Upper lobe of right lung (tissue), 1 donor: ENCODE data around the gene TEAD1. TPM values are rescaled to one million over a fixed set of nuclear protein-coding genes. Genes with fewer than 3 reads are reported as not detected.

ENCODE experiments used
- ATAC-seq: fragments of 200-7000 bp; cut with Tn5 transposase; one replicate; pipeline ENCODE4 v1.9.1; 2020; ENCODE audit warnings: mild to moderate bottlenecking, moderate library complexity
- DNase-seq: peaks from one replicate; pipeline ENCODE4 v3.0.0-alpha.2; 2020
- H3K27ac ChIP-seq: fragments of 200-600 bp; one replicate; pipeline ENCODE4 v1.8.0; 2022
- H3K27me3 ChIP-seq: fragments of 200-600 bp; one replicate; pipeline ENCODE4 v1.8.0; 2022; ENCODE audit warnings: mild to moderate bottlenecking
- H3K36me3 ChIP-seq: fragments of 200-600 bp; one replicate; pipeline ENCODE4 v1.8.0; 2022
- H3K4me1 ChIP-seq: fragments of 200-600 bp; one replicate; pipeline ENCODE4 v1.8.0; 2022
- H3K4me3 ChIP-seq: fragments of 200-600 bp; one replicate; pipeline ENCODE4 v1.8.0; 2022; ENCODE audit warnings: mild to moderate bottlenecking
- H3K9me3 ChIP-seq: fragments of 200-600 bp; one replicate; pipeline ENCODE4 v1.8.0; 2022
- intact Hi-C: fragments of 100-400 bp; cut with DNase I; formaldehyde crosslinking; loops from one replicate; pipeline ENCODE4 v1.11.0; 2022
- total RNA-seq: library from RNA; stranded (reverse); fragmentation: NEBNext Ultra II Directional; extraction: Animal tissue kit (Norgen Biotek cat#: 25700); gene quantifications from one replicate; pipeline ENCODE4 v1.2.1, GENCODE V29; 2021
- TF ChIP-seq, protein P1 (sequence below): fragments of 200-600 bp; IDR thresholded peaks from one replicate; pipeline ENCODE4 v1.8.0; 2022; ENCODE audit warnings: antibody characterized with exemption
- donor health status: DM: no; HTN: yes; CAD: no; lungs with severe emphysema.

The TEAD1 gene
- total RNA-seq, 1 donor from 2014 or later, result 72.3 TPM

- ATAC-seq, result no peak
- TF ChIP-seq, protein P1, sequence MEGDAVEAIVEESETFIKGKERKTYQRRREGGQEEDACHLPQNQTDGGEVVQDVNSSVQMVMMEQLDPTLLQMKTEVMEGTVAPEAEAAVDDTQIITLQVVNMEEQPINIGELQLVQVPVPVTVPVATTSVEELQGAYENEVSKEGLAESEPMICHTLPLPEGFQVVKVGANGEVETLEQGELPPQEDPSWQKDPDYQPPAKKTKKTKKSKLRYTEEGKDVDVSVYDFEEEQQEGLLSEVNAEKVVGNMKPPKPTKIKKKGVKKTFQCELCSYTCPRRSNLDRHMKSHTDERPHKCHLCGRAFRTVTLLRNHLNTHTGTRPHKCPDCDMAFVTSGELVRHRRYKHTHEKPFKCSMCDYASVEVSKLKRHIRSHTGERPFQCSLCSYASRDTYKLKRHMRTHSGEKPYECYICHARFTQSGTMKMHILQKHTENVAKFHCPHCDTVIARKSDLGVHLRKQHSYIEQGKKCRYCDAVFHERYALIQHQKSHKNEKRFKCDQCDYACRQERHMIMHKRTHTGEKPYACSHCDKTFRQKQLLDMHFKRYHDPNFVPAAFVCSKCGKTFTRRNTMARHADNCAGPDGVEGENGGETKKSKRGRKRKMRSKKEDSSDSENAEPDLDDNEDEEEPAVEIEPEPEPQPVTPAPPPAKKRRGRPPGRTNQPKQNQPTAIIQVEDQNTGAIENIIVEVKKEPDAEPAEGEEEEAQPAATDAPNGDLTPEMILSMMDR, result no peak
- peaks cover 20% of the 10 kb centered on the region for H3K36me3 ChIP-seq
Measured at GRCh38 chr11:12885717-12886239, 211.6 kb downstream of the TEAD1 start.

GRCh38 chr11:12886508-12886907 is 212.3 kb downstream of the TEAD1 start:
- TF ChIP-seq, protein P1, result no peak
- intact Hi-C loops, result no loop called here

More at GRCh38 chr11:12885717-12886239, 211.6 kb downstream of the TEAD1 start:
- no peaks in the 10 kb centered on the region for H3K27me3 ChIP-seq
- no peak overlapping the region for H3K4me3 ChIP-seq
- H3K9me3 ChIP-seq, result no peaks in the 10 kb centered on the region
- DNase-seq, result no peak
- intact Hi-C loops, result no loop called here
- peaks cover 10% of the 10 kb centered on the region for H3K4me1 ChIP-seq
- no peak overlapping the region for H3K27ac ChIP-seq

DNA sequence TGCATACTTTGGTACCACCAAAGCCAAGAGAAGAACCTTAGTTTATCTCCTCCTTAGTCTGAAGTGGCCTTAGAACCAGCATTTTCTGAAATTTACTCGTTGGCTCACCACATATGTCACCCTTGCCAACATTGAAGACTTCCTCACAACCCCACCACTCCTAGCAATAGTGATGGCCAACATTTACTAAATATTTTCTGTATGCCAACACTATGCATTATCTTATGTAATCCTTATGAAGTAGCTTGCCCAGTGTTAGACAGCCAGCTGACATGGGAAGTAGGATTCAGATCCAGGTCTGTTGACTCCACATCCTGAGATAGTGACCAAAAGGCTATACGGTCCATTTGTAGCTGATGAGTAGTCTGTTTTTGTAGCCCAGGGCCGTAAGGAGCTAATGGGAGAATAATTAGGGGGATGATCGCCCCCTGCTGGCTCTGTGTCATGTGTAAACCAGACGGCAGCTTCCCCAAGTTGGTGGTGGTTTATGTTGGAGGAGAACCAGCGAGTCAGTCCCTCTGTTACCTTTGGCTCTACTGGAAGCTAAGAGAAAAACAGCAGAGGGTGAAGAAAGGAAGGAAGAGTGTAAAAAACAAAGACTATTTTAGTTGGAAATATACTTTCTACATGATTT is 214.4 kb downstream of the TEAD1 start:
- intact Hi-C loops, result no loop called here
- no peaks in the 10 kb centered on the region for H3K9me3 ChIP-seq
- no peak overlapping the region for H3K4me3 ChIP-seq
- H3K27ac ChIP-seq, result peak overlapping the region; percentile 15
- TF ChIP-seq, protein P1, result peak; percentile 74
- no peaks in the 10 kb centered on the region for H3K36me3 ChIP-seq
- H3K27me3 ChIP-seq, result no peaks in the 10 kb centered on the region
- peaks cover 11% of the 10 kb centered on the region for H3K4me1 ChIP-seq
- DNase-seq, result peak; percentile 85
- ATAC-seq, result peak; percentile 88

More at GRCh38 chr11:12886508-12886907, 212.3 kb downstream of the TEAD1 start:
- no peaks in the 10 kb centered on the region for H3K27me3 ChIP-seq
- no peak overlapping the region for H3K27ac ChIP-seq
- no peak for ATAC-seq
- peaks cover 10% of the 10 kb centered on the region for H3K4me1 ChIP-seq
- no peaks in the 10 kb centered on the region for H3K9me3 ChIP-seq
- DNase-seq, result no peak
- no peak overlapping the region for H3K4me3 ChIP-seq
- H3K36me3 ChIP-seq, result peaks cover 16% of the 10 kb centered on the region

DNA sequence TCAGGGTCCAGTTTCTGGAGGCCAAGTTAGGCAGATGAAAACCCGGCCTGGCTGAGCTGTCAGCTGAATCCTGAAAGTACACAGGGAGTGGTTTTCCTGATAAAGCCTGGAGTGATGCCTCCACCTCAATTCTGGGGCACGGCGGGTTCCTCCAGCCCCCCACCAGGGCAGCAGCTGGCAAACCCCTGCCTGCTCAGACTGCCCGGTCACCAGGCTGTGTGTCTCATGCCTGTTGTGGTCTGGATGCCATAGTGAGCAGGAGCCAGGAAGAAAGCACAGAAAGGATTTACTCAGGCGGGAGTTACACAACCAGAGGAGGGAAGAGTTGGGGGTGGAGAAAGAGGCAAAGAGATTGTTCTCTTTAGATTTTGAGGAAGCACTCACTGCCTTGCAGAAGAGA is 215.0 kb downstream of the TEAD1 start:
- no peaks in the 10 kb centered on the region for H3K27me3 ChIP-seq
- peak overlapping the region; percentile 15 for H3K27ac ChIP-seq
- TF ChIP-seq, protein P1, result no peak
- H3K9me3 ChIP-seq, result no peaks in the 10 kb centered on the region
- intact Hi-C loops, result no loop called here
- H3K36me3 ChIP-seq, result no peaks in the 10 kb centered on the region
- peak; percentile 67 for DNase-seq
- no peak overlapping the region for H3K4me3 ChIP-seq
- H3K4me1 ChIP-seq, result peaks cover 15% of the 10 kb centered on the region
- ATAC-seq, result peak; percentile 79

DNA sequence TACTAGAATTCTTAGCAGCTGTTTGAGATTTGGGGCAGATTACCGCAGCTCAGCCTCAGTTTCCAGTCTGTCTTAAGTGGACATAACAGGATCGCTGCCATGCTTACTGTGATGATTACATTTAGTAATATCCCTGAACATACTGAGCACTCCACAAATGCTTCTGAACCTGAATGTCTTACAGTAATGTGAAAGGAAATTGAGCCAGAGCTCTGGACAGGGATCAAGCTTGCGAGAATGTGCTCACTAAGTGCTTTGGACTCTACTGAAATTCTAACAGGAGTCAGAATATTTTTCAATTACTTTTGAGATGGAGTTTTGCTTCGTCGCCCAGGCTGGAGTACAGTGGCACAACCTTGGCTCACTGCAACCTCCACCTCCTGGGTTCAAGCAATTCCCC is 216.3 kb downstream of the TEAD1 start:
- Histone ChIP-seq H3K36me3 (no peaks in the 10 kb centered on the region), H3K4me1 (peaks cover 15% of the 10 kb centered on the region), H3K27me3 (no peaks in the 10 kb centered on the region), H3K4me3 (no peak overlapping the region), H3K27ac (no peak overlapping the region), H3K9me3 (no peaks in the 10 kb centered on the region)
- TF ChIP-seq, protein P1, result no peak
- DNase-seq (no peak), ATAC-seq (no peak)
- intact Hi-C loops, result loop anchor here (5.0 kb wide), 1 partner anchor 558 kb away; no protein-coding TSS in a partner anchor
